Keratinocyte (primary cell): ENCODE data around the gene KDM4B. TPM values are rescaled to one million over a fixed set of nuclear protein-coding genes. Genes with fewer than 3 reads are reported as not detected.
"Not testable (repeated sequence)": the region's sequence is repeated elsewhere in the genome, so short reads cannot be mapped to it uniquely, and the experiment has no call there.

ENCODE experiments used
- DNase-seq: peaks from one replicate; pipeline ENCODE4 v3.0.0-alpha.2; 2011; ENCODE audit warnings: low read depth, missing footprints, low spot score
- FAIRE-seq: peaks from 2 replicates; lab custom pipeline; 2011; peaks lifted over from hg19 to GRCh38; lab: Jason Lieb, UNC
- H2AFZ ChIP-seq: 2 replicates; pipeline ENCODE4 v1.6.0; 2012; ENCODE audit warnings: low read length, control low read depth, inconsistent platforms; ENCODE audit not compliant: control insufficient read depth
- H3K27ac ChIP-seq: 2 replicates; pipeline ENCODE4 v1.5.1; 2011; ENCODE audit warnings: low read length; ENCODE audit not compliant: control insufficient read depth, insufficient read depth
- H3K27me3 ChIP-seq: 3 replicates; pipeline ENCODE4 v1.6.0; 2011; ENCODE audit warnings: low read length; ENCODE audit not compliant: control insufficient read depth, insufficient read depth; ENCODE audit errors: extremely low read depth
- H3K36me3 ChIP-seq, 2 experiments: 2 replicates in 1 of 2; 3 replicates in 1 of 2; pipeline ENCODE4 v1.5.1; 2011; ENCODE audit warnings: low read length in 2 of 2, mild to moderate bottlenecking in 1 of 2; ENCODE audit not compliant: control insufficient read depth in 2 of 2, insufficient read depth in 2 of 2; ENCODE audit errors: extremely low read depth in 1 of 2
- H3K4me1 ChIP-seq: 3 replicates; pipeline ENCODE4 v1.5.1; 2011; ENCODE audit warnings: low read length; ENCODE audit not compliant: control insufficient read depth, insufficient read depth; ENCODE audit errors: extremely low read depth
- H3K4me2 ChIP-seq: 3 replicates; pipeline ENCODE4 v1.6.0; 2011; ENCODE audit warnings: low read depth, low read length; ENCODE audit not compliant: control insufficient read depth, insufficient read depth; ENCODE audit errors: extremely low read depth
- H3K4me3 ChIP-seq, 3 experiments: fragments of 200-600 bp in 1 of 3; sonication (generic) in 1 of 3; 2 replicates in 2 of 3; 3 replicates in 1 of 3; pipeline ENCODE4 v1.5.1; 2011 to 2016; ENCODE audit warnings: low read length in 3 of 3, mild to moderate bottlenecking in 3 of 3, control low read depth in 2 of 3, inconsistent platforms in 1 of 3, low read depth in 1 of 3, mixed read lengths in 1 of 3, mixed run types in 1 of 3, moderate library complexity in 1 of 3; ENCODE audit not compliant: control insufficient read depth in 2 of 3, insufficient read depth in 2 of 3; ENCODE audit errors: extremely low read depth in 1 of 3
- H3K79me2 ChIP-seq: 2 replicates; pipeline ENCODE4 v1.6.0; 2012; ENCODE audit warnings: low read length; ENCODE audit not compliant: control insufficient read depth, insufficient read depth
- H3K9ac ChIP-seq: 3 replicates; pipeline ENCODE4 v1.6.0; 2011; ENCODE audit warnings: low read length; ENCODE audit not compliant: control insufficient read depth, insufficient read depth; ENCODE audit errors: extremely low read depth
- H3K9me1 ChIP-seq: 3 replicates; pipeline ENCODE4 v1.6.0; 2011; ENCODE audit warnings: low read length; ENCODE audit not compliant: control insufficient read depth, insufficient read depth; ENCODE audit errors: extremely low read depth
- H3K9me3 ChIP-seq: 2 replicates; pipeline ENCODE4 v1.5.1; 2012; ENCODE audit warnings: low read depth, low read length; ENCODE audit not compliant: control insufficient read depth
- H4K20me1 ChIP-seq: 3 replicates; pipeline ENCODE4 v1.6.0; 2011; ENCODE audit warnings: low read length; ENCODE audit not compliant: control insufficient read depth, insufficient read depth; ENCODE audit errors: extremely low read depth
- CTCF ChIP-seq, 3 experiments: IDR thresholded peaks in 1 of 3; conservative IDR thresholded peaks in 1 of 3; optimal IDR thresholded peaks in 1 of 3; 2 replicates in 2 of 3; 3 replicates in 1 of 3; pipeline versions ENCODE3 to v1.5.1; 2011; ENCODE audit warnings: low read length in 3 of 3, mild to moderate bottlenecking in 3 of 3, moderate library complexity in 2 of 3, control low read depth in 1 of 3, inconsistent platforms in 1 of 3; ENCODE audit not compliant: insufficient read depth in 2 of 3; ENCODE audit errors: extremely low read depth in 1 of 3
- EZH2 ChIP-seq: IDR thresholded peaks from one replicate; pipeline ENCODE4 v1.6.1; 2012; ENCODE audit warnings: inconsistent platforms, mild to moderate bottlenecking, low read length, moderate library complexity
- dilution Hi-C: fragments of 300-500 bp; cut with MboI; formaldehyde crosslinking; loops from one replicate; pipeline ENCODE4 v1.7.0; 2020; ENCODE audit warnings: low sequenced_read_pairs; ENCODE audit not compliant: extremely low pct_ligation_motif_present
- polyA plus RNA-seq, 5 experiments: library from polyadenylated mRNA; depleted of rRNA in 3 of 5; stranded (reverse) in 3 of 5; stranded (forward) in 1 of 5; unstranded in 1 of 5; fragments of >200 nt; gene quantifications; 1 replicate in 1 of 5; 2 replicates in 3 of 5; 3 replicates in 1 of 5; pipeline versions ENCODE4 v1.2.1 to v1.2.3, GENCODE V29; 2011 to 2012; ENCODE audit warnings: missing spikeins in 2 of 5, low read depth in 1 of 5, low replicate concordance in 1 of 5

Gene KDM4B
- polyA plus RNA-seq, 1 donor (not counting 4 experiments of a cell fraction or from before 2014, with no cell fraction given) = 6.2 TPM

DNA sequence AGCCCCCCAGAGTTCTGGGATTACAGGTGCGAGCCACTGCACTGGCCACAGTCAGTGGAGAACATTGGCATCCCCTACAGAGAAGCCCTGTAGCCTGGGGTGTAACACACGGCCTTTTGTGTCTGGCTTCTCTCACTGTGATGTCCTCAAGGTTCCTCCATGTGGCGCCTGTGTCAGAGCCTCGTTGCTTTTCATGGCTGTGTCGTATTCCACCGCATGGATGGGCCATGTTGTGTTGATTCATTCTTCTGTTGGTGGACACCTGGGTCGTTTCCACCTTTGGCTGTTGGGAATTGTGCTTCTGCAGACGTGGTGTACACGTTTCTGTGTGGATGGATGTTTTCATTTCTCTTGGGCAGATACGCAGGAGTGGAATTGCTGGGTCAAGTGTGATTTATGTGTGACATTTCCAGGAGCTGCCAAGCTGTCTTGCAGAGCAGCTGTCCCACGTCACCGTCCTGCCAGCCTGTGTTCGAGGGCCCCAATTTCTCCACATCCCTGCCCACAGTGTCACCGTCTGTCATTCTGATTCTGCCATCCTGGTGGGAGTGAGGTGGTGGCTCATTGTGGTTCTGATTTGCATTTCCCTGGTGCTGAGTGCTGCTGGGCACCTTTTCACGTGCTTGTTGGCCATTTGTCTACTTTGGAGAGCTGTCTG is 59.4 kb downstream of the KDM4B start:
- peaks cover under 1 to 14% of the 10 kb centered on the region in 2 experiments for H3K36me3 ChIP-seq
- H2AFZ ChIP-seq = no peak overlapping the region

DNA sequence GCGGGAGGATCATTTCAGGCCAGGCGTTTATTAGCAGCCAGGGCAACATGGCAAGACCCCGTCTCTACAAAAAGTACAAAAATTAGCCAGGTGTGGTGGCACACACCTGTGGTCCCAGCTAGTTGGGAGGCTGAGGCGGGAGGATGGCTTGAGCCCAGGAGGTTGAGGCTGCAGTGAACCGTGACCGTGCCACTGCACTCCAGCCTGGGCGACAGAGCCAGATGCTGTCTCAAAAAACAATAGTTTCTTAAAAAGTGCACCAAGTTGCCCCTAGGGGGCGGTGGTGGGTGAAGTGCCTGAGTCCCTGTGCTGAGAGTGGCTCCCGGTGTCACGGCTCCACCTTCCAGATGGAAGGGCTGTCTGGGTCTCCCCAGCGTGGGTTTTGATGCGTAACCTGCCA is 60.7 kb downstream of the KDM4B start:
- peaks cover 15% of the 10 kb centered on the region for H4K20me1 ChIP-seq
- peaks cover 40% of the 10 kb centered on the region for H3K79me2 ChIP-seq
- dilution Hi-C loops = not testable (repeated sequence)

More for the DNA sequence above, 59.4 kb downstream of the KDM4B start:
- dilution Hi-C loops = no loop called here
- H3K4me3 ChIP-seq = no peak overlapping the region
- TF ChIP-seq CTCF (optimal IDR thresholded peaks at IDR 0.05 in 1 of 3, IDR thresholded peaks at IDR 0.05 in 1 of 3, conservative IDR thresholded peaks at IDR 0.05 in 1 of 3; ENCODE audit: extremely low read depth in 1 of 3, insufficient read depth in 2 of 3, low read length in 3 of 3) = no peak
- no peak for TF ChIP-seq EZH2
- no peaks in the 10 kb centered on the region for H3K27me3 ChIP-seq
- H3K79me2 ChIP-seq = peaks cover 47% of the 10 kb centered on the region
- no peak for FAIRE-seq
- H3K9me3 ChIP-seq = no peaks in the 10 kb centered on the region
- H3K9ac ChIP-seq = no peak overlapping the region
- H3K4me1 ChIP-seq = no peaks in the 10 kb centered on the region
- H3K9me1 ChIP-seq = no peaks in the 10 kb centered on the region
- H3K4me2 ChIP-seq = no peak overlapping the region
- H3K27ac ChIP-seq = no peak overlapping the region
- peaks cover 18% of the 10 kb centered on the region for H4K20me1 ChIP-seq
- DNase-seq = no peak

More for the DNA sequence above, 60.7 kb downstream of the KDM4B start:
- not testable (repeated sequence) for H3K9me1 ChIP-seq, H3K4me2 ChIP-seq, H3K27me3 ChIP-seq, H3K27ac ChIP-seq, H2AFZ ChIP-seq, H3K9me3 ChIP-seq, FAIRE-seq, H3K9ac ChIP-seq, H3K4me1 ChIP-seq, DNase-seq, H3K4me3 ChIP-seq
- peak; percentile 64 to 69 (median 69) for TF ChIP-seq CTCF (optimal IDR thresholded peaks at IDR 0.05 in 1 of 3, IDR thresholded peaks at IDR 0.05 in 1 of 3, conservative IDR thresholded peaks at IDR 0.05 in 1 of 3; ENCODE audit: extremely low read depth in 1 of 3, insufficient read depth in 2 of 3, low read length in 3 of 3)
- peaks cover 3 to 21% of the 10 kb centered on the region in 2 experiments for H3K36me3 ChIP-seq
